GM06990 (cell line): Measurements from ENCODE around the gene ZGPAT.

Source experiments
- DNase-seq: peaks from one replicate; pipeline ENCODE4 v3.0.0-alpha.2; 2011; ENCODE audit not compliant: insufficient read length; ENCODE audit errors: extremely low read depth
- H3K27me3 ChIP-seq: replicated peaks from 2 replicates; pipeline ENCODE4 v1.6.0; 2011; ENCODE audit warnings: low read length; ENCODE audit not compliant: control insufficient read depth, insufficient read depth
- H3K36me3 ChIP-seq: 2 replicates; pipeline ENCODE4 v1.5.1; 2011; ENCODE audit warnings: low read length; ENCODE audit not compliant: control insufficient read depth, insufficient read depth
- H3K4me3 ChIP-seq: replicated peaks from 2 replicates; pipeline ENCODE4 v1.5.1; 2011; ENCODE audit warnings: low read depth, mild to moderate bottlenecking, control low read depth, low read length
- TF ChIP-seq, protein P1 (sequence below): IDR thresholded peaks from 2 replicates; pipeline ENCODE4 v1.5.1; 2011; ENCODE audit warnings: low read length, control low read depth, mild to moderate bottlenecking, inconsistent platforms; ENCODE audit not compliant: insufficient read depth, poor library complexity, severe bottlenecking

ZGPAT gene

DNA sequence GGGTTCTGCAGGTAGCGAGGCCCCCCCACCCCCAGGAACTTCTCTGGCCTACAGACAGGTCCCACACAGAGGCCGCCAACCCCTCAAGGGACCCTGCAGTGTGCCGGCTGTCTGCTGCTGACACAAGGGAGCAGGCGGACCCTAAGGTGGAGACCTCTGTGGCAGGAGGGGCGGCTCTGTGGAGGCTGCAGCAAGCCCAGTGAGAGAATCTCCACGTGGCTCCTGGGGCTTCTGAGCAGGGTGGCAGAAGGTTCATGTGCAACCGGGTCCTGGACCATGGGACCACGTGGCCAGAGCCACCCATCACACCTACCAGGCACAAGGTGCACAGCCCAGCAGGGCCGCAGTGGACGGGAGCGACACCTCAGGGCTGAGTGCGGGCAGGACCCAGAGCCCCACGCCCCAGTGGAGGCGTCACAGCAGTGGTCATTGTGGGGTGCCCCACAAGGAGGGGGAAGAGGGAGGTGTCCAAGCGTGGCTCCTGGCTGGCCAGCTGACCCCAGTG lies 4.3 kb upstream of the ZGPAT start:
- DNase-seq, result no peak
- TF ChIP-seq, protein P1, sequence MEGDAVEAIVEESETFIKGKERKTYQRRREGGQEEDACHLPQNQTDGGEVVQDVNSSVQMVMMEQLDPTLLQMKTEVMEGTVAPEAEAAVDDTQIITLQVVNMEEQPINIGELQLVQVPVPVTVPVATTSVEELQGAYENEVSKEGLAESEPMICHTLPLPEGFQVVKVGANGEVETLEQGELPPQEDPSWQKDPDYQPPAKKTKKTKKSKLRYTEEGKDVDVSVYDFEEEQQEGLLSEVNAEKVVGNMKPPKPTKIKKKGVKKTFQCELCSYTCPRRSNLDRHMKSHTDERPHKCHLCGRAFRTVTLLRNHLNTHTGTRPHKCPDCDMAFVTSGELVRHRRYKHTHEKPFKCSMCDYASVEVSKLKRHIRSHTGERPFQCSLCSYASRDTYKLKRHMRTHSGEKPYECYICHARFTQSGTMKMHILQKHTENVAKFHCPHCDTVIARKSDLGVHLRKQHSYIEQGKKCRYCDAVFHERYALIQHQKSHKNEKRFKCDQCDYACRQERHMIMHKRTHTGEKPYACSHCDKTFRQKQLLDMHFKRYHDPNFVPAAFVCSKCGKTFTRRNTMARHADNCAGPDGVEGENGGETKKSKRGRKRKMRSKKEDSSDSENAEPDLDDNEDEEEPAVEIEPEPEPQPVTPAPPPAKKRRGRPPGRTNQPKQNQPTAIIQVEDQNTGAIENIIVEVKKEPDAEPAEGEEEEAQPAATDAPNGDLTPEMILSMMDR, result no peak
- H3K27me3 ChIP-seq, result no peaks in the 10 kb centered on the region
- no peak overlapping the region for H3K4me3 ChIP-seq
- H3K36me3 ChIP-seq, result peaks cover 34% of the 10 kb centered on the region

DNA sequence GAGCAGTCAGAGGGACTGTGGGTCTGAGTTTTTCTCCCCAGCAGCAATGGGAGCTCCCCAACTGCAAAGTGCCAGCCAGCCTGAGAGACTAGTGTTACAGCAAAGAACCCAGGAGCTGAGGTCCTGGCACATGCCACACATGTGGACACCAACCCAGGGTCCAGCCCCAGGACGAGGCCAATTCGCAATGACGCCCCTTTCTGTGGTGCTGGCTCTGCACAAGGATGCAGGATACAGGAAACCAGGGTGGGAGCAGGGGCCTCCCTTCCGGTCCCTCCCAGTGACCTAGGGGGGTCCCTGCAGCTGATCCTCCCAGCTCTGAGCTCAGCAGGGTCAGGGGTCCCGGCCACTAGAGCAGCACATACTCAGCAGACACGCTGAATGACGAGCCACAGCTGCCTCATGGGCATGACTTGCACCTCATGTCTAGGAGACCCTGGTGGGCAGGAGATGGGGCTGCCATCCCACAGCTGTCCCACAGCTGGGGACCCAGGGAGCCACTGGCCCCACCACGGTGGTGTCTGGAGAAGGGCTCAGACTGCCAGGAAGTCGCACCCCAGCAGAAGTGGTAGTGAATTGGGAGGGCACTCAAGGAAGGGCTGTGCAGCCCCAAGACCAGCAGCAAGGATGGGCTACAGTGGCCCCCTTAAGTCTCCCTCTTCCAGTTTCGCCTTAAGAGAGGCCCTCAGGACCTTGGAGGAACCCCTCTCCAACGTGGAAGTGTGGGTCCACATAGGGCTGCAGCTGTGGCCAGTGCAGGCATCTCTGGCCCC lies 3.7 kb upstream of the ZGPAT start:
- peaks cover 34% of the 10 kb centered on the region for H3K36me3 ChIP-seq
- no peak overlapping the region for H3K4me3 ChIP-seq
- DNase-seq, result no peak
- TF ChIP-seq, protein P1, result no peak
- no peaks in the 10 kb centered on the region for H3K27me3 ChIP-seq

DNA sequence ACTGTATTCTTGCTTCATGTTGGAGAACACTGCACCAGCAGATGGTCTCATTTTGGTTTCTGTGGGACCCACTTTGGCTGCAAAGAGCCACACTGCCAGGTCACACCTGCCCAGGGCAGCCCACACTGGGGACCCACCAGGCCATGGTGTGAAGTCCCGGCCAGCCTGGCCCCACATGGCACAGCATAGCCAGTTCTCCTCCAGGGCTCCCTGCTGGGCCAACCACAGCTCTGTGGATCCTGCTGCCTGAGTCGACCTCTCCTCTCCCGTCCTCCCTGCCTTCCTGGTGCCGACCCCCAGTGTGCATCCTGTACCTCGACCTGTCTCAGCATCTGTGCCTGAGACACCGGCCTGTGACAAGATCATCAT lies 3.1 kb upstream of the ZGPAT start:
- Histone ChIP-seq H3K4me3 (no peak overlapping the region), H3K27me3 (no peaks in the 10 kb centered on the region), H3K36me3 (peaks cover 37% of the 10 kb centered on the region)
- DNase-seq, result no peak
- TF ChIP-seq, protein P1, result no peak

DNA sequence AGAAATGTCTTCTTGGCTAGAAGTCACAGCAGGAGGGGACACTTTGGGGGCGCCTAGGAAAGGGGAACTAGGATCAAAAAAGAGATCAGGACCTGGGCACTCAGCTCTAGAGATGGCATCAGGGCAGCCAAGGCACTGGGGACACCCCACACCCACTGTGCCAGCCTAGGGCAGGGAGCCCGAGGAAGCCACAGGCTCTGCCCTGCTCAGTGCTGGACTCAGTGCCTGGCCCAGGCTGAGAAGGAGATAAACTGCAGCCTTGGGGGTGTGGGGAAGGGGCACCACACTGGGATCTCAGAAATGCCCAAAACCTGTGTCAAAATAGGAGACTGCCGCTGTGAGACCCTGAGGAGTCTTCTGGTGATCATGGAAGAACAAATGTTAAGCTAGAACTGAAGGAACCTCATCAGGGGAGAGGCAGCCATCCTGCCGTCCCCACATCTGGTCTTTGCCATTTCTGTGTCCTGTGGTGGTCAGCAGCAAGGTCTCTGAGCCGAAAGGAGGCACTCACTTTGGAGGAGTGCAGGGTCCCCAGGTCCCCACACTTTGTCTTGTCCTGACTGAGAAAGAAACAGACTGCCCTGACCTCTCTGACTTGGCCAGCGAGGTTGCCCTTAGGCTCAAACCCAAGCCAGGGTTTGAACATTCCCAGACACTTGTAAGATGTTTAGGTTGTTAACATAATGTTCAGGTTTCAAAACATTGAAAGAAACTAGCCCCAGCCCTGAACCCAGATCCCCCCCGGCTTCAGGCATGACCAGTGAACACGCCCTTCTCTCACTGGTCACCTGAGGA lies 2.4 kb upstream of the ZGPAT start:
- H3K4me3 ChIP-seq, result no peak overlapping the region
- DNase-seq, result no peak
- TF ChIP-seq, protein P1, result no peak
- no peaks in the 10 kb centered on the region for H3K27me3 ChIP-seq
- H3K36me3 ChIP-seq, result peaks cover 33% of the 10 kb centered on the region

DNA sequence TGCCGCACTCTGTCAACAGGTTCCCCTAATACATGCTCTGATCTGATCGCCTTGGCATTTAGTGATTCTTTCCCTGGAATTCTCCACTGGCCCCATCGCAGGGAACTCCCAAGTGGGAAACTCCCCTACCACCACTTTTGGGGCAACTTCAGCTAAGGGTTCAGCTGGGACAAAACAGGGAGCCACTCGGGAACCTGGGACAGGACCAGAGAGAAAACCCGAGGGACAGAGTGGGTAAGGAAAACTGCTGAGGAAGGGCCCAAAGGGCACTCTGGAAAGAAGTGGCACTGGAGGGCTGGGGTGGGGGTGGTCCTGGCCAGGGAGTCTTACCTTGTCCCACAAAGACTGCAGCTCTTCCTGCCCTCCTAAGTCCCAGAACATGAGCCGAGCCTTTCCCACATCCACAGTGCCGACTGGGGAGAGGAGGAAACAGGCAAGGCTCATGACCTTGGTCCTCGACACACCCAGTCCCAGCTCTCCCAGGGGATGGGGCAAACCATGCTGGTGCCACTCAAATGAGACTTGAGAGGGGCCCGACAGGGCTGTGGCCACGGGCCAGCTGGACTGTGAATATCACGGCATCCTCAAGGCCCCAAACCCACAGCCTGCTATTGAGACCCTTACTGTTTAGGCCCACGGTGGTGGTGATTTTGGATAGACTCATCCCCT lies 1.7 kb upstream of the ZGPAT start:
- peak overlapping the region; percentile 83 for H3K4me3 ChIP-seq
- TF ChIP-seq, protein P1, result no peak

More for the DNA sequence above, 1.7 kb upstream of the ZGPAT start:
- H3K27me3 ChIP-seq, result no peaks in the 10 kb centered on the region
- peaks cover 33% of the 10 kb centered on the region for H3K36me3 ChIP-seq
- DNase-seq, result no peak
